ENCODE measurements around the gene EFHC1. TPM values are rescaled to one million over a fixed set of nuclear protein-coding genes. Genes with fewer than 3 reads are reported as not detected.

EFHC1 gene
- total and polyA plus RNA-seq, 2 experiments from 2014 or later = 24.3 to 28.0 TPM

DNA sequence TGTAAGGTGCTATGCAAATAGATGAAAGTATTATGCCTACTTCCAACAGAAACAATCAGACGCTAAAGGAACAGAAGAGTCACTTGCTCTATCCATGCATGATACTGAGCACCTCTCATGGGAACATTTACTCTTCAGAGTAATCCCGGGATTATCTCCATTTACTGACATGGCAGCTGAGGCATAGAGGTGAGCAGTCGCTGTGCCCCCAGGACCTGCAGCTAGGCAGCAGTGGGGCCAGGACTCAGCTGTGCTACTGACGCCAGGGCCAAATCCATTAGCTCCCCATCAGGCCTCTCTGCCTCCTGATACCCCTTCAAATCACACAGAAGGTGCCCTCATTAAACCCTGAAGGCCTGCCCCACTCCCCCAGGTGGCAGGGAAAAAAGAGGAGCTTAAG is 104.8 kb downstream of the EFHC1 start:
- no peaks in the 10 kb centered on the region for H3F3A ChIP-seq (replicated peaks; ENCODE audit: low read depth)
- no peaks in the 10 kb centered on the region for H3K4me1 ChIP-seq (ENCODE audit: insufficient read depth)
- no peaks in the 10 kb centered on the region; the same call in 1 of the 2 replicates for H4K20me1 ChIP-seq (replicated peaks; ENCODE audit: insufficient read depth)
- ATAC-seq (no peak), DNase-seq (ENCODE audit: low spot score) (no peak)
- H2AFZ ChIP-seq = no peak overlapping the region
- no peak overlapping the region for H3K4me3 Mint-ChIP-seq
- H3K36me3 ChIP-seq (ENCODE audit: insufficient read depth) = no peaks in the 10 kb centered on the region
- peaks cover 4% of the 10 kb centered on the region; the same call in 1 of the 3 replicates for H3K36me3 Mint-ChIP-seq (ENCODE audit: low read depth)
- H3K27me3 Mint-ChIP-seq (ENCODE audit: insufficient read depth, low read depth, poor library complexity) = peaks cover 3% of the 10 kb centered on the region
- H3K79me2 ChIP-seq (replicated peaks; ENCODE audit: insufficient read depth) = no peaks in the 10 kb centered on the region; the same call in 1 of the 2 replicates
- no peak overlapping the region for H3K27ac Mint-ChIP-seq
- H3K4me3 ChIP-seq = no peak overlapping the region
- TF ChIP-seq, protein P1, sequence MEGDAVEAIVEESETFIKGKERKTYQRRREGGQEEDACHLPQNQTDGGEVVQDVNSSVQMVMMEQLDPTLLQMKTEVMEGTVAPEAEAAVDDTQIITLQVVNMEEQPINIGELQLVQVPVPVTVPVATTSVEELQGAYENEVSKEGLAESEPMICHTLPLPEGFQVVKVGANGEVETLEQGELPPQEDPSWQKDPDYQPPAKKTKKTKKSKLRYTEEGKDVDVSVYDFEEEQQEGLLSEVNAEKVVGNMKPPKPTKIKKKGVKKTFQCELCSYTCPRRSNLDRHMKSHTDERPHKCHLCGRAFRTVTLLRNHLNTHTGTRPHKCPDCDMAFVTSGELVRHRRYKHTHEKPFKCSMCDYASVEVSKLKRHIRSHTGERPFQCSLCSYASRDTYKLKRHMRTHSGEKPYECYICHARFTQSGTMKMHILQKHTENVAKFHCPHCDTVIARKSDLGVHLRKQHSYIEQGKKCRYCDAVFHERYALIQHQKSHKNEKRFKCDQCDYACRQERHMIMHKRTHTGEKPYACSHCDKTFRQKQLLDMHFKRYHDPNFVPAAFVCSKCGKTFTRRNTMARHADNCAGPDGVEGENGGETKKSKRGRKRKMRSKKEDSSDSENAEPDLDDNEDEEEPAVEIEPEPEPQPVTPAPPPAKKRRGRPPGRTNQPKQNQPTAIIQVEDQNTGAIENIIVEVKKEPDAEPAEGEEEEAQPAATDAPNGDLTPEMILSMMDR (conservative IDR thresholded peaks at IDR 0.05; ENCODE audit: low read depth in 2 of 2) = no peak
- no peak for TF ChIP-seq EZH2phosphoT487 (IDR thresholded peaks at IDR 0.05; ENCODE audit: unreplicated experiment)
- TF ChIP-seq, protein P2, sequence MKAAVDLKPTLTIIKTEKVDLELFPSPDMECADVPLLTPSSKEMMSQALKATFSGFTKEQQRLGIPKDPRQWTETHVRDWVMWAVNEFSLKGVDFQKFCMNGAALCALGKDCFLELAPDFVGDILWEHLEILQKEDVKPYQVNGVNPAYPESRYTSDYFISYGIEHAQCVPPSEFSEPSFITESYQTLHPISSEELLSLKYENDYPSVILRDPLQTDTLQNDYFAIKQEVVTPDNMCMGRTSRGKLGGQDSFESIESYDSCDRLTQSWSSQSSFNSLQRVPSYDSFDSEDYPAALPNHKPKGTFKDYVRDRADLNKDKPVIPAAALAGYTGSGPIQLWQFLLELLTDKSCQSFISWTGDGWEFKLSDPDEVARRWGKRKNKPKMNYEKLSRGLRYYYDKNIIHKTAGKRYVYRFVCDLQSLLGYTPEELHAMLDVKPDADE (IDR thresholded peaks at IDR 0.05) = no peak
- no peak for TF ChIP-seq ZNF331 (CRISPR knock-in tag; IDR thresholded peaks at IDR 0.05; ENCODE audit: low read depth)
- TF ChIP-seq, protein P3, sequence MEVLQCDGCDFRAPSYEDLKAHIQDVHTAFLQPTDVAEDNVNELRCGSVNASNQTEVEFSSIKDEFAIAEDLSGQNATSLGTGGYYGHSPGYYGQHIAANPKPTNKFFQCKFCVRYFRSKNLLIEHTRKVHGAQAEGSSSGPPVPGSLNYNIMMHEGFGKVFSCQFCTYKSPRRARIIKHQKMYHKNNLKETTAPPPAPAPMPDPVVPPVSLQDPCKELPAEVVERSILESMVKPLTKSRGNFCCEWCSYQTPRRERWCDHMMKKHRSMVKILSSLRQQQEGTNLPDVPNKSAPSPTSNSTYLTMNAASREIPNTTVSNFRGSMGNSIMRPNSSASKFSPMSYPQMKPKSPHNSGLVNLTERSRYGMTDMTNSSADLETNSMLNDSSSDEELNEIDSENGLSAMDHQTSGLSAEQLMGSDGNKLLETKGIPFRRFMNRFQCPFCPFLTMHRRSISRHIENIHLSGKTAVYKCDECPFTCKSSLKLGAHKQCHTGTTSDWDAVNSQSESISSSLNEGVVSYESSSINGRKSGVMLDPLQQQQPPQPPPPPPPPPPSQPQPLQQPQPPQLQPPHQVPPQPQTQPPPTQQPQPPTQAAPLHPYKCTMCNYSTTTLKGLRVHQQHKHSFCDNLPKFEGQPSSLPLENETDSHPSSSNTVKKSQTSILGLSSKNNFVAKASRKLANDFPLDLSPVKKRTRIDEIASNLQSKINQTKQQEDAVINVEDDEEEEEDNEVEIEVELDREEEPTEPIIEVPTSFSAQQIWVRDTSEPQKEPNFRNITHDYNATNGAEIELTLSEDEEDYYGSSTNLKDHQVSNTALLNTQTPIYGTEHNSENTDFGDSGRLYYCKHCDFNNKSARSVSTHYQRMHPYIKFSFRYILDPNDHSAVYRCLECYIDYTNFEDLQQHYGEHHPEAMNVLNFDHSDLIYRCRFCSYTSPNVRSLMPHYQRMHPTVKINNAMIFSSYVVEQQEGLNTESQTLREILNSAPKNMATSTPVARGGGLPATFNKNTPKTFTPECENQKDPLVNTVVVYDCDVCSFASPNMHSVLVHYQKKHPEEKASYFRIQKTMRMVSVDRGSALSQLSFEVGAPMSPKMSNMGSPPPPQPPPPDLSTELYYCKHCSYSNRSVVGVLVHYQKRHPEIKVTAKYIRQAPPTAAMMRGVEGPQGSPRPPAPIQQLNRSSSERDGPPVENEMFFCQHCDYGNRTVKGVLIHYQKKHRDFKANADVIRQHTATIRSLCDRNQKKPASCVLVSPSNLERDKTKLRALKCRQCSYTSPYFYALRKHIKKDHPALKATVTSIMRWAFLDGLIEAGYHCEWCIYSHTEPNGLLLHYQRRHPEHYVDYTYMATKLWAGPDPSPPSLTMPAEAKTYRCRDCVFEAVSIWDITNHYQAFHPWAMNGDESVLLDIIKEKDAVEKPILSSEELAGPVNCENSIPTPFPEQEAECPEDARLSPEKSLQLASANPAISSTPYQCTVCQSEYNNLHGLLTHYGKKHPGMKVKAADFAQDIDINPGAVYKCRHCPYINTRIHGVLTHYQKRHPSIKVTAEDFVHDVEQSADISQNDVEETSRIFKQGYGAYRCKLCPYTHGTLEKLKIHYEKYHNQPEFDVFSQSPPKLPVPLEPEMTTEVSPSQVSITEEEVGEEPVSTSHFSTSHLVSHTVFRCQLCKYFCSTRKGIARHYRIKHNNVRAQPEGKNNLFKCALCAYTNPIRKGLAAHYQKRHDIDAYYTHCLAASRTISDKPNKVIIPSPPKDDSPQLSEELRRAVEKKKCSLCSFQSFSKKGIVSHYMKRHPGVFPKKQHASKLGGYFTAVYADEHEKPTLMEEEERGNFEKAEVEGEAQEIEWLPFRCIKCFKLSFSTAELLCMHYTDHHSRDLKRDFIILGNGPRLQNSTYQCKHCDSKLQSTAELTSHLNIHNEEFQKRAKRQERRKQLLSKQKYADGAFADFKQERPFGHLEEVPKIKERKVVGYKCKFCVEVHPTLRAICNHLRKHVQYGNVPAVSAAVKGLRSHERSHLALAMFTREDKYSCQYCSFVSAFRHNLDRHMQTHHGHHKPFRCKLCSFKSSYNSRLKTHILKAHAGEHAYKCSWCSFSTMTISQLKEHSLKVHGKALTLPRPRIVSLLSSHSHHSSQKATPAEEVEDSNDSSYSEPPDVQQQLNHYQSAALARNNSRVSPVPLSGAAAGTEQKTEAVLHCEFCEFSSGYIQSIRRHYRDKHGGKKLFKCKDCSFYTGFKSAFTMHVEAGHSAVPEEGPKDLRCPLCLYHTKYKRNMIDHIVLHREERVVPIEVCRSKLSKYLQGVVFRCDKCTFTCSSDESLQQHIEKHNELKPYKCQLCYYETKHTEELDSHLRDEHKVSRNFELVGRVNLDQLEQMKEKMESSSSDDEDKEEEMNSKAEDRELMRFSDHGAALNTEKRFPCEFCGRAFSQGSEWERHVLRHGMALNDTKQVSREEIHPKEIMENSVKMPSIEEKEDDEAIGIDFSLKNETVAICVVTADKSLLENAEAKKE (CRISPR knock-in tag; IDR thresholded peaks at IDR 0.05) = no peak
- TF ChIP-seq NANOG (IDR thresholded peaks at IDR 0.05; ENCODE audit: borderline replicate concordance) = no peak
- TF ChIP-seq ZNF114 (CRISPR knock-in tag; IDR thresholded peaks at IDR 0.05) = no peak
- no peak for TF ChIP-seq CREB1 (CRISPR knock-in tag; IDR thresholded peaks at IDR 0.05; ENCODE audit: low read depth)
- TF ChIP-seq EZH2 (IDR thresholded peaks at IDR 0.05; ENCODE audit: low read depth, unreplicated experiment) = no peak
- TF ChIP-seq JUNB (IDR thresholded peaks at IDR 0.05; ENCODE audit: unreplicated experiment) = no peak
- TF ChIP-seq STAT1 (IDR thresholded peaks at IDR 0.05; ENCODE audit: unreplicated experiment) = no peak
- no peak for TF ChIP-seq POLR2AphosphoS5 (IDR thresholded peaks at IDR 0.05; ENCODE audit: low read depth)
- H3K4me1 Mint-ChIP-seq = peaks cover 23% of the 10 kb centered on the region
- no peak overlapping the region for H3K27ac ChIP-seq (ENCODE audit: low read depth)
- no peaks in the 10 kb centered on the region for H3K9me2 ChIP-seq (ENCODE audit: insufficient read depth)
- H3K9me3 Mint-ChIP-seq = no peaks in the 10 kb centered on the region
- H3K27me3 ChIP-seq (ENCODE audit: insufficient read depth) = no peaks in the 10 kb centered on the region
- no peak overlapping the region for H3K4me2 ChIP-seq

Data from GM23338 (cell line).